AG09319 (cell line): ENCODE measurements around the gene HMGCS2.

Experiments used
- DNase-seq: peaks from one replicate; pipeline ENCODE4 v3.0.0-alpha.2; 2010; ENCODE audit warnings: low read depth; ENCODE audit errors: extremely low read depth
- TF ChIP-seq, protein P1 (sequence below): IDR thresholded peaks from 2 replicates; pipeline ENCODE4 v1.5.1; 2011; ENCODE audit warnings: low read depth, mild to moderate bottlenecking, inconsistent platforms, low read length, moderate library complexity

Gene HMGCS2

DNA sequence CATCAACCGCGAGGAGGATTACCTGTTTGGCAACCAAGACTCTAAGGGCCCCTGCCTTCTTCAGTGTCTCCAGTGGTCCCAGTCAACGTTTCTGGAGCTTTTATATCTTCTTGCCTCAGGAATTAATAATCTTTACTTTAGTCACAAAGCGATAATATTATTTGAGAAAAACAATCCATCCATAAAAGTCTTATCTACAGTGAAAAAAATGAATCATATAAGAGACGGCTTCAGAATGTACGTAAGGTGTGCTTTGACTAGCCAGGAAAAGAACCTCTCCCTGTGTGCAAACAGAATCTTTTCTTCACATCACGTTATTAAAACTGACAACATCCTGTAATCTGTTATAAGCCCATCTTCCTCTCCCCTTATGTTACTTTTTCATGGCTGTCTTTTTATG is 42.7 kb upstream of the HMGCS2 start, which contains the start of gene REG4:
REG4 (minus strand) TSS at position 74 of the 400 bp plus-strand sequence. CDS start 2,691 bp downstream, outside the sequence.
- TF ChIP-seq, protein P1, sequence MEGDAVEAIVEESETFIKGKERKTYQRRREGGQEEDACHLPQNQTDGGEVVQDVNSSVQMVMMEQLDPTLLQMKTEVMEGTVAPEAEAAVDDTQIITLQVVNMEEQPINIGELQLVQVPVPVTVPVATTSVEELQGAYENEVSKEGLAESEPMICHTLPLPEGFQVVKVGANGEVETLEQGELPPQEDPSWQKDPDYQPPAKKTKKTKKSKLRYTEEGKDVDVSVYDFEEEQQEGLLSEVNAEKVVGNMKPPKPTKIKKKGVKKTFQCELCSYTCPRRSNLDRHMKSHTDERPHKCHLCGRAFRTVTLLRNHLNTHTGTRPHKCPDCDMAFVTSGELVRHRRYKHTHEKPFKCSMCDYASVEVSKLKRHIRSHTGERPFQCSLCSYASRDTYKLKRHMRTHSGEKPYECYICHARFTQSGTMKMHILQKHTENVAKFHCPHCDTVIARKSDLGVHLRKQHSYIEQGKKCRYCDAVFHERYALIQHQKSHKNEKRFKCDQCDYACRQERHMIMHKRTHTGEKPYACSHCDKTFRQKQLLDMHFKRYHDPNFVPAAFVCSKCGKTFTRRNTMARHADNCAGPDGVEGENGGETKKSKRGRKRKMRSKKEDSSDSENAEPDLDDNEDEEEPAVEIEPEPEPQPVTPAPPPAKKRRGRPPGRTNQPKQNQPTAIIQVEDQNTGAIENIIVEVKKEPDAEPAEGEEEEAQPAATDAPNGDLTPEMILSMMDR = no peak

DNA sequence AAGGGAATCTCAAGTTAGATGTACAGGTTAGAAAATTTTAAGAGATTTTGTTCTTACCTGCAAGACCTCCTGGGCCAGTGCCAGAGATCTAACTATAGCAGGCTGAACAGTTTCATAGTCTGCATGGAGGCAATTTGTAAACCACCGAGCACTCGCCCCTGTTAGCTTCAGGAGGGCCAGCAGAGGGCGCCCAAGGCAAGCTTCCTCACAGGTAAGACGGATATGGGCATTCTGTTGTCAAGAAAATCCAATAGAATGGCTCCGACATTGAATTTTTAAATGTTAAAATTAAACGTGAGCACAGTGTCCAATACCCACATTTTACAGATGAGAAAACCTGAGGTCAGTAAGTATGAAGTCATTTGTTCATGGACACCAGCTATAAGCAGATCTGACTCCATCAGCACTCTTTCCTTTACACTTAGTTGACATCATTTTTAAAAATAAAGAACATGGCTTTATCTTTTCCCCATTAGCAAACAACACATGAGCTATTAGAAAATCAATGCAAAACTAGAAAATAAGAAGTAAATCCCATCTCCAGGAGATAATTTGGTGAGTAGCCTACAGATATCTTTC is 40.4 kb upstream of the HMGCS2 start:
- TF ChIP-seq, protein P1 = peak; percentile 96
- DNase-seq = peak; percentile 50

More for the DNA sequence above, 42.7 kb upstream of the HMGCS2 start, which contains the start of gene REG4:
- DNase-seq = no peak

DNA sequence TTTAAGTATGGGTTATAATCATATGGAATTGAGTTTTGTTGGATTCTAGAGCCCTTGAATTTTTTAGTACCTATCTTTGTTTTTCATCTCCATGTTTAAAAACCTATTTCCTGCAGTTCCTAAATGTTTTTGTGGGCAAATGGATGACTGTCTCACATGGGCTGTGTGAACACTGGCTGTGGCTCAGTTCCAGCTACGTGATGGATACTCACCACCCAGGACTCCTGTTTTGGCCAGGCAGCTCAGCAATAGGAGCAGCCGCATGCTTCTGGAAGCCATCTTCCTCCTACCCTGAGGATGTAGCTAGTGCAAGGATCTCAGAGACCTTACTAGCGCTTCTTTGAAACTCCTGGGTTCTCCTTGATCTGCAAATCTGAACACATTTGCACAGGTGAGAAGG is 39.8 kb upstream of the HMGCS2 start:
- TF ChIP-seq, protein P1 = no peak
- DNase-seq = no peak

DNA sequence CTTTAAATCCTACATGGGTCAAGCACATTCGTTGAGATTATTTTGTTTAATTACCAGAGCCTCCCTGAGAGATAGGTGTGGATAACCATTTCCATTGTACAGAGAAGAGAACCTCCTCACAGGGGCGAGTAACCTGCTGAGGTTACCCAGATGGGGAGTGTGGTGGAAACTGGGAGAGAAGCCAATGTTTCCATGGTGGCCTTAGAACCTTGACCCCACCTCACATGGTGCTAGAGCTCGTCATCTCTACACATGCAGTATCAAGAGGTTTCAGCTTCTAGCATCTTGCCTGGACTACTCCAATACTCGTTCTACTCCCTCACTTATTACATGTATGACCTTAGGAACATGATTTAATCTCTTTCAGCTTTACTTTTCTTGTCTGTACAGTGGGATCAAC is 37.8 kb upstream of the HMGCS2 start:
- TF ChIP-seq, protein P1 = no peak

DNA sequence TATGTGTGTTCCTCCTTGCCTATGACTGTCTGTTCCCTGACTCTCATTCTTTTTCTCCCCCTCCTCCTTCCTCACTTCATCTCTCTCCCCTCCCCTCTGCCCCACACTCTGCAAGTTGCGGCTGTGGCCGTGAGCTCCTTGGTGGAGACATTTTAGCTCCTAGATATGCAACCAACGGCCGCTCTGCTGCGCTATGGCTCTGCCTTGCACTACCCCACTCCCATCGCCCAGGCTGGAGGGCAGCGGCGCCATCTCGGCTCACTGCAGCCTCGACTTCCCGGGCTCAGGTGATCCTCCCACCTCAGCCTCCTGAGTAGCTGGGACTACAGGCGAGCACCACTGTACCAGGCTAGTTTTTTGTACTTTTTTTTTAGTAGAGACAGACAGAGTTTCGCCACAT is 37.0 kb upstream of the HMGCS2 start:
- TF ChIP-seq, protein P1 = no peak
- DNase-seq = no peak

More for the DNA sequence above, 37.8 kb upstream of the HMGCS2 start:
- DNase-seq = no peak

DNA sequence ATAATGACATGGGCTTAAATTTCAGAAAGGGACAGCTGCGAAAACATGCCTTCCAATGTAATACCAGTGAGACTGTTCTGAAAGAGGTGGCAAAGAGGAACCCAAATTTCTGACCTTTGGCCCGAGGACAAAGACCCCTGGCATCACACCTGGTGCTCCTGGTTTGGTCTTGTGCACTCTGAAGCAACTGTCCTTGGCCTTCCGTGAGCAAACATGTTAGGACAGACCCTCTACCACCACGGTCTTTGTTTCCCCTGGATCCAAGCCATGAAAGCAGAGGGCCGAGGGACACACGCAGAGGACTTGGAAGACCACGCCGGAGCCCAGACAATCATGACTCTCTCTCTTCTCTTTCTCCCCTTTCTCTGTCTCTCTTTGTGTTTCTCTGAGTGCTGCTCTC is 36.5 kb upstream of the HMGCS2 start:
- TF ChIP-seq, protein P1 = no peak
- DNase-seq = no peak

DNA sequence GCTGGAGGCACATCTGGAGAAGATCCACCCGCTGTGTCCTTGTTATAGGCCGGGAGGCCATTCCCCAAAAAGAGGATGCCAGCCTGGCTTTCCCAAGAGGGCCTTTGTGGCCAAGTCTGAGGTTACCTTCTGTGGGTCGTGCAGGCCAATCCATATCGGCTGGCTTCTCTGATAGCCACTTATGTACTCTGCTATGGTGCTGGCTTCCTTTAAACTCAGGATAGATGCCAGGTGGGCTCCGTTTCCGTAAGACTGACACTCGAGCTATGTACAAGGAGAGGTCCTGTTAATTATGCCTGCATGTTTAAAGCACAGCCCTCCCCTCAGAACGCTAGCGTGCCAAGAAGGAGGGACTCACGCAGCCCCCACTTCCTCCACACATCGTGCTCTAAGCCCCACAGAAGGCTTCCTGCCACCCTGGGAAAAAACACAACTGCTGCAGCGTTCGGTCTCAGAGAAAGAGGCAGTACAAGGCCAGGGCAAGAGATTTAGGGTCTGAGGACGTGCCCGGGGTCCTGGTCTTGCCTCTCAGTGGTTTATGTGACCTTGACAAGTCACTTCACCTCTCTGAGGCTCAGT is 31.0 kb upstream of the HMGCS2 start:
- TF ChIP-seq, protein P1 = no peak
- DNase-seq = no peak
